Fibroblast of peridontal ligament (primary cell): ENCODE measurements around the gene HABP2.

ENCODE experiments used
- DNase-seq: peaks from one replicate; pipeline ENCODE4 v3.0.0-alpha.2; 2010; ENCODE audit errors: extremely low read depth

Gene HABP2

DNA sequence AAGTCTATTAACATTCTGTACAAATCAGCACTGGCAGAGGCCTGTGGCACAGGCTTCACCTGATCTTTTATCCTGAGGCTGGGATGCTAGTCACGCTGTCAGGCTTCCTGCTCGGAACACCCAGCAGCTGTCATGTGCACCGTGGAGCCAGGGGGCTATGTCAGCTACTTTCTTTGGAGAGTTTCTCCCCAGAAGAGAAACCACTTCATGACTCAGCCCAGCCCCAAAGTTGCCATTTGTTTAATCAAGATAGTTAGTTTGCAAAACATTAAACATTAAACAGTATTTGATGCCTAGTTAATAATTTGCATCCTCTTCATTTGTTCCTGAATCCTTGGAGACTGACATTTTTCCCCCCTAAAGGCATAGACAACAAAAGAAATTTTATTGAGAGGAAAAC is at the start of gene HABP2:
Gene HABP2, plus strand, starts transcription at position 353 of the 400 bp plus-strand sequence. CDS start 69 bp downstream, outside the sequence.
- no peak for DNase-seq

DNA sequence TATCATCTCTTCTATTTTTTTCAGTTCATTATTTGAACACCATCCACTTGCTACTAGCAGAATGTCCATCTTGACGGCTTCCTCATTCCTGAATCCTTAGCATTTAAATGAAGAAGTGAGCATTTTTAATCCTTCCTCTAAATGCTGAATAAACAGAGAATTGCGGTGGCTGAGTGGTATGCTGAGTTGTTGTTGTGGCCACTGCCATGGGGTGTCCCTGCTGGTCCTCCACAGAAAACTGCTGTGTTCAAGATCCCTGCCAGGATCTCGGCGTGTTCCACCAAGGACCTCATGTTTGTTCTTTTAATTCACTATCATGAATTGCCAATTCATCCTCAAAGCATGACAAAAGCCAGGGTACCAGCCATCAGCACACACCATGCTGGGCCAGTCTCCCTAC is 48.9 kb upstream of the HABP2 start:
- no peak for DNase-seq

DNA sequence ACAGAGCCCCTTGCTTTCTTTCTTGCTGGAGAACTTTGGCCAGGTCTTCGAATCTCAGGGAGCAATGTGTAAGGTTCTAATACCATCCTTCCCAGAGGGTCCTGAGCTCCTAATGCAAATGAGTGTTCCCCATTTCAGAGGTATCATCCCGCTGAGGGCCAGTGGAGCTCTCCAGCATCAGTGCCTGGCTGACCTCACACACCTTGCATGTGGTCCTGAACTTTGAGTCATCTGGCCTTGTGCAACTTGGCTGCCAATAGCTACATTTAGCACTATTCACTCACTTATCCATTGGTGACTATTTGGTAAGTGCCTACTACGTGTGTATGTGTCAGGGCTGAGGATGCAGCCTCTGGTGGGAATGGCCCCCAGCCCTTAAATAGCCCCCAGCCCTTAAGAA is 48.4 kb upstream of the HABP2 start:
- DNase-seq, result no peak

DNA sequence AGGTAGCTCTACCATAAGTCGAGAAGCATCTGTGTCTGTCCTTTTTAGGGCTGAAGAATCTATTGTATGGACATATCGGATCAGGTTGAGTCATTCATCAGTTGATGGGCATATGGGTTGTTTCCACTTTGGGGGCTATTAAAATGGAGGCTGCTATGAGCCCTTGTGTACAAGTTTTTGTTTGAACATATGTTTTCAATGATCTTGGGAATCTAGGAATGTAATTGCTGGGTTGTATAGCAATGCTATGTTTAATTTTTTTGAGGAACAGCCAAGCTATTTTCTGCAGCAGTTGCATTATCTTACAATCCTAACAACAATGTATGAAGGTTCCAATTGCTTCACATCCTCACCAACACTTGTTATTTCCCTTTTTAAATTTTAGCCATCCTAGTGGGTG is 46.4 kb upstream of the HABP2 start:
- DNase-seq, result no peak

DNA sequence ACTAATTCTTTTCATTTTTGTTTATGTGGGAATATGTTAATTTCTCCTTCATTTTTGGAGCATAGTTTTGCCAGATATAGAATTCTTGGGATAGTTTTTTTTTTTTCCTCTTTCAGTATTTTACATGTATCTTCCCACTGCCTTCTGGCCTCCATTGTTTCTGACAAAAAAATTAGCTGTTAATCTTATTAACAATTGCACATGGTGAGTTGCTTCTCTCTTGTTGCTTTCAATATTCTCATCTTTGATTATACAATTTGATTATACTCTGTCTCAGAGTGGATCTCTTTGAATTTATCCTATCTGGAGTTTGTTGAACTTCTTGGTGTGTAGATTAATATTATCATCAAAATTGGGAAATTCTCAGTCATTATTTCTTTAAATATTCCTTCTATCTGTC is 41.4 kb upstream of the HABP2 start:
- no peak for DNase-seq

DNA sequence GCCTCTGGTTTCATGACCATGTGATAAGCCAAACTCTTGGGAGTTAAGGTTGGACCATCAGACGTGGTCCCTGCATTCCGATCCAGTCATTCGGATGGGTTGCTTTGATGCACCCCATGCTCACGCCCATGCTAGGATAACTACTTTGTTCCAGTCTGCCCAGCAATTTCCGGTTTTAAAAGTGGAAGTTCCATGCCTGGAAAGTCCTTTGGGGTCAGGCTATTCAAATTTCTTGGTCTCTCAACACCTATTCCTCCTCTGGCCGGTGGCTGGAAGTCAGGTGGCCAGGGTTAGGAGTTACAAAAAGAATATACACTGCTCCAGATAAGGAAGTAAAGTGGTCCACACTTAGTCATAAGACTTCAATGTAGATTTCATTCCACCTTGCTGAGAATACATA is 37.7 kb upstream of the HABP2 start:
- no peak for DNase-seq

DNA sequence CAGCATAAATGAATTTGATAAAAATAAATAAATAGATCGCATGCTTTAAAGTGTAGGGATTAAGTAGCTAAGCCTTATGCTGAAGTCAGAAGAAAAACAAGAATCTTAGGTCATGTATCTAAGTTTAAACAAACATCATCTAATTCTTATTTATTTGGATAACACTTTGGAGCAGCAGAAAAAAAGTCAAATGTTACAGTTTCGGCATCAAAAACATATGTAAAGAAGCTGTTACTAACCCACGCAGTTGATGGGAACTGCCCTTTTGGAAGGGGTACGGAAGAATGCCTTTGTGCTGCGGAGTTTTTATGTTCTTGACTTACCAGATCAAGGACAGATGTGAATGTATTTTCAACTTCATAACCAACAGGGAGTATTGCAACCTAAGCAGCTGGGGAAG is 37.3 kb upstream of the HABP2 start:
- peak; percentile 27 for DNase-seq

DNA sequence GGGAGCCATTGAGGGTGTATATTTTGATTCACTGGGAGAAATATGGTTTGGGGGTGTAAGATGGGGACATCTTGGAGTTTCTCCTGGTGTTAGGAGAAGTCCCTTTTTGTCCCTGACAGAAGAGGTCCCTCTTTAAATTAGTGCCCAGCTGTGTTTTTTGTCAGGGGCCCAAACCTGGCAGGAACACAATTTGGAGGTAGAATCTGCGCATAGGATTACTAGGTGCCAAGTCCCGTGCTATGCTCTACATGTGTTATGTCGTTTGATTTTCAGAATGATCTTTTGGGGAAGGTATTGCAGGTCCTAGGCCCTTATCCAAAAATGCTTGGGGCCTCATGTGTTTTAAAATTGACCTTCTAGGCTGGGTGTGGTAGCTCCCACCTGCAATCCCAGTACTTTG is 36.8 kb upstream of the HABP2 start:
- DNase-seq, result no peak

DNA sequence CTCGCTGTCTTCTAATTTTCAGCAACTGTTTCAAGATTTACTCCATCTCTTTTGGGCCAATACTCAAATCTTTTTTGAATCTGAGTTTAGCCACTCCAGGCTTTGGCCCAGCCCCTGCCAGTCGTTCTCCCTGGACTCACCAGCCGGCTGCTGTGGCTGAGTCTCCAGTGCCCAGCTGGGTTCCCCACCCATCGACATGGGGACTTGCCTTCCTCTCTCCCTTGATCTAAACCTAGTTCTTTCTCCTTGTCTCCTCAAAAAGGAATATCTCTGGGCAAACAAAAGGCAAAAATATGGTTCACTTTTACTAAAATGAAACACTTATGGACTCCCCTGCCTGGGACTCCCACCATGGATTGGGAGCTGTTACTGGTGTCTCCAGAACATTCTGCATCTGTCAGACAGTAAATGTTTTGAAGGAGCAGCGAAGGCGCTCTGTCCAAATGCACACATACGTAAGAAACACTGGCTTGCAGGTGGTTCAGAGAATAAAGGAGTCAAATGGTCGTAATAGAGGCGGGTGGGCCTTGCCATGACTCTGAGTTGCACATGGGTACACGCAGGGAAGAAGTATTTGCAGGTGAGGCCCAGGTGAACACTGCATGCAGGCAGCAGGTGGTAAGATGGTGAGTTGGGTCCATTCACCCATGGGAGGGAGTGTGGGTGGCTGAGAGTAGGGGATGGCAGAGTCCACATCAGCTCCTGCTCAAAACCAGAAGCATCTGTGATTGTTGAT is 35.5 kb upstream of the HABP2 start:
- DNase-seq, result no peak

DNA sequence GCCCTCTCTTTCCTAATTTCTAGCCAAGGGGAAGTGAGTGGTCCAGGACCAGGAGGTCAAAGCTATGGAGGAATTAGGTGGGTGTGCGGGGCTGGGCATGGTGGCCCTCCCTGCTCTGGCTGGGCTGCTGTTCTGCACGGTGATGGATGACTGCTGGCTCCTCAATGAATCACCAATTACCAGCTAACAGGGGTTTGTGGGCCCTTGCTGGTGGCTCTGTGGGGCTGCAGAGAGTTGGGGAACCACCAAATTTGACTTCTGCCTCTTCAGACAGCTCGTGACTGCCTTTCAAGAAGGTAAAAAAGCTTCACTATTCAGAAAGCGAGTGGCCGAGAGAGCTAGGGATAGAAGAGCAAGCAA is 35.0 kb upstream of the HABP2 start:
- DNase-seq, result no peak

DNA sequence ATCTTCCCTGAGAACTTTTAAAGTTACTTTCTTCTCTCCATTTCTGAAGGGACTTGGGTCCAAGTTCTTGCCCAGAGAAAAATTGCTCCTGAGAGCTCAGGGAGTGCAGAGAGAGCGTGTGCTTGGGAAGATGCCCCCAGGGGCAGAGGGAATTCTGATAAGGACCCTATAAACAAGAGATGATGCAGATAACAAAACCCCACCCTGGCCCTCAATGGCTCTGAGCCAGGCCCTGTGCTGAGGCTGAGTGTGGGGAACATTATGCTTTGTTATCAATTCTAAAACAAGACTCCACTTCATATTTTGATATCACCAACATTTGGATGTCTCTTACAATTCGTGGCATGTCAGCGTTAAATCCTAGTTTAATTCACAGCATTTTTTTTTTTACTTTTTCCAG is 34.4 kb upstream of the HABP2 start:
- no peak for DNase-seq

DNA sequence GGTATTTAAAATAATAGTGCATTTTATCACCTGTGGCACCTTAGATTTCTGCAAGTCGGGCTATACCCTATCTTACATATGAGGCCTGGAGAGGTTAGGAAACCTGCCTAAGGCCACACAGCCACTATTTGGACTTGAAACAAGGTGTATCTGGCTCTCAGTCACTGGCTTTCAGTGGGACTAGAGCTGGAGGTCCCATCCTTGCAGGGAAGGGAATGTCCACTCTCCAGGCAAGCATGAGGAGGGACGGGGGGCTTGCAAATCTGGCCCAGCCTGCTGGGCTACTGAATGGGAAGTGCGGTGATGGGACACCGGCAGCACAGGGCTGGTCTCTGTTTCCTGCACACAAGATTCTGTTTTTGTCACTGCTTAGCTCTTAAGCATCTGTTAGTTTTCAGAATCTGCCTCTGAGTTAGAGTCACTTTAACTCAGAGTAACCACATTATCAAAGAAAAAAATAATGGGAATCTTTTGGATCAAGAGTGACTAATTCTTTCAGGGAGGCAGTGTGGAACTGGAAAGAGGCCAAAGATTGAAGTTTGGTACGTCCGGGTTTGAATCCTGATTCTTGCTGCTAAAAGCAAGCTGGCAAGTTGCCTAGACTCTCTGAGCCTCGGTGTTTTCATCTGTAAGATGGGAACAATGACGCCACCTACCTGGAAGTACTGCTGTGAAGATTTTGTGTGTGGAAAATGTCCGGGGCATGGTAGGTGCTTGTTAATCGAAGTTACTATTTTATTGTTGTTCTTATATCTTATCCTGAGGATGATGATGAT is 33.8 kb upstream of the HABP2 start:
- no peak for DNase-seq

DNA sequence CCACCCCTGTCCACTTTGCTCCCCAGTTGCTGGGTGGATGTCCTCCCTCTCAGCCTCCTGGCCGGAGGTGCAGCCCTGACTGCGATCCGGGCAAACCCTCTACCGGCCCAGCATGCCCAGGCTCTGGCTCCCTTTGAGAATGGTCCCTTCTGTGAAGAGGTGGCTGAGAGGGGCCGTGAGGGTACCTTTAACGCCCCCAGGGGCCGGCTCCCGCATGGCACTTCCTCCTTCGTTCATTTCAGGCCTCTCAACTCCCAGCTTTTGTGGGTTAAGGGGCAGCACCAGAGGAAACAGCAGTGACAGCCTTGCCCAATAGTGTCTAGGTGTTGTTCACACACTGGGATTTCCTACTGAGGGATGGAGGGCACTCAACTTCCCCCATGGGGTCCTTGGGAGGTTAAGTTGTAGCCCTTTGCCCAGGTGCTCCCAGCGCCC is 33.2 kb upstream of the HABP2 start:
- no peak for DNase-seq

DNA sequence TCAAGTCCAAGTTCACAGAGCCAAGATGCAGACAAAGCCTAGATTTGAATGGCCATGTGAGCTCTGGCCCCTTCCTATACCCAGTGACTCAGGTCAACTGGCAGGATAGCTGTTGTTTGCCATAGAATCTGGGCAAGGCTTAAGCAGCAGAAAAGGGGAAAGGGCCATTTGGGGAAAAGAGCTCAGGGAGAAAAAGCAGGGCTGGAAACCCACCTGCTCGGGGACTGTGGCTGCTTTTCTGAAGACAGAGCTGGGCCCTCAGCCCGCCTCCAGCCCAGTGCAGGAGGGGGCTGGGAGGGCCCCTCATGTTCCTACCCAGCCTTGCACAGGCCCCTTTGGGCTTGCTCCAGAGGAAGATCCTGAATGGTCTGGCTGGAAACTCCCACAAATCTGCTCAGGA is 32.6 kb upstream of the HABP2 start:
- no peak for DNase-seq

DNA sequence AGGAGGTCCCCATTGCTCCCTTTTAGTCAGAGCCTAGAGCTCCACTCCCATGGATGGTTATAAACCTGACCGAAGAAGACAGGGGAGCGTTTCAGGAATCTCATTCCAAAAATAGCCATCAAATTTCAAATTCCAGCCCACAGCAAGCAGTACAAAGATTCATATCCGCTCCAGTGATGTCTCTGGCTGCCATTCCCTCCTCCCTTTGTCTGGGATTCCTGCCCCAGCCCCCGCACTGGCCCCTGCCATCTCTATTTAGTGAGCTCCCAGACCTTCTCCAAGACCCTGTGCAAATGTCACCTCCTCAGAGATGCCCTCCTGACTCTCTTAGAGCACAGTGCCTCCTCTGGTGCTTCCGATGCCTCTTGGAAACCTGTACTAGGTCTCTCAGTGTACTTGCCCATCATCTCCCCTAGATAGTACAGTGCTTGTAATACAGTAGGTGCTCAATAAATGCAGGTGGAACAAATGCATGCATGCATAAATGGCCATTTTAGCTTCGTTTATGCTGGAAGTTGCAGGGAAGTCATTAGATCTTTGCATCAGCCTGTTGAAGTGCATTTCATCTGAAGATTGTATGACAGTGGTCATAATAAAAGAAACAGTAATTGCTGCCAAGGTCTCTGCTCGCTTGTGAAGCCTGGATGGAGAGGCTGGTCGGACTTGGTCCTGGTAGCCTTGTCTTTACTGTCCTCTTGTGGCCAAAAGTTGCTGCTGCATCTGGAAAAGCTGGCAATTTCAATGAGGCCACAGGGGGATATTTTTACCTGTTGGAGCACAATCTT is 32.0 kb upstream of the HABP2 start:
- peak; percentile 80 for DNase-seq

DNA sequence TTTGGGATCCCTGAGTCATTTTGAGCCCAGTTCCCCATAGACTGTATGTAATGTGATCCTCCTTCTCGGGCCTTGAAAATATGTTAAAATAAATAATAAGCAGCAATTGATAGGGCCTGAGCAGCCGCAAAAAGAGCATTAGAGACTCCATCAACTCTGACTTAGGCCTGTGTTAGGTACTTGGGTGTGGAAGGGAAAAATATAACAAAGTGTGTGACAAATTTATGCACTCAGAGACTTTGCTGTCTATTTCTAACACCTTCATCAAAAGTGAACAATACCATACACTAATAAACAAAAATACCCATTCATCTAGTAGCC is 31.4 kb upstream of the HABP2 start:
- no peak for DNase-seq

DNA sequence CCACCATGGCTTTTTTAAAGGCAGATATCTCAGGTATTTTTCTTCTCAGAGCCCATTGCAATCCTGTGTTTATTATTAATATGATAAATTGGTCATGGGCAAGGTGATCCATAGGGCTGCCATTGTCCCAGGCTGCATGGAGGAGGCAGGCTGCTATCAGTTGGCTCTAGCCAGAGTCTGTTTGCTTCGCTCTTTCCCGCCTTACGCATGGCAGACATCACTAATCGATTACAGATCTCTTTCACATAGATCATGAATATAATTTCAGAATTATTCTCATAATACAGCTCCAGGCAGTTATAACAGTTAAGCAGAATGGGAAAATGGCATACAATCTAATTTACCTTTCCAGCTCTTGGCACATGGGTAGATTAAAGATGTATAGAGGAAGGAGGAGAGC is 30.4 kb upstream of the HABP2 start:
- DNase-seq, result no peak

DNA sequence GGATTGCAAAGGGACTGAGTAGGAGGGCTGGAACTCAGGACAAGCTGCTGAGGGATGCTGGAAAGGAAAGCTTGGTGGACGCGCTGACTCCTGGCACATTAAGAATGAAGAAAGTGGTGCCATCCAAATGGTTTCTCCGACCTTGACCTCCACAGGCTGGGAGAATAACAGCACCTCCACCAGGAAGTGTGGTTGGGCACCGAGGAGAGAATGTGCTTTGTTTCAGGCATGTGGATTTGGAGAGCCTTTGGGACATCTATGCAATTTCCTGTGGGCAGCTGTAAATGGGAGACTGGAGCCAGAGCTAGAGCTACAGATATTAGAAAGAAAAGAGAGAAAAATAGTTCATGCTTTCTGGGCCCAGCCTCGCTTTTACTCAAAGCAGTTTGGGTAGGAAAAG is 29.8 kb upstream of the HABP2 start:
- DNase-seq, result no peak

DNA sequence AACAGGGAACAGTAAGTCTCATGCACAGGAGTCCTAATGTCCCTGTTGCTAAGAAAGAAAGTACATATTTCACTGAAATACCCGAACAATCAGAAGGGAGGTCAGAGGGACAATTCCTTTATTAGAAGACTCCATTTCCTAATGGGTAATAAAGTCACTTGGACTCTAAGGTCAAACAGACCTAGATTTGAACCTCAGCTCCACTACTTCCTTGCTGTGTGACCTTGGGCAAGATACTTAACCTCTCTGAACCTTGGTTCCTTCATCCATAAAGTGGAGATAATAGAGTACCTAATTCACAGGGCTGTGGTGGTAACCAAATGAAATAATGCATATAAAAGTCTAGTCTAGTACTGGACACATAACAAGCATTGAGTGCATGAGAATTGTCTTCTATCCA is 29.2 kb upstream of the HABP2 start:
- DNase-seq, result no peak

DNA sequence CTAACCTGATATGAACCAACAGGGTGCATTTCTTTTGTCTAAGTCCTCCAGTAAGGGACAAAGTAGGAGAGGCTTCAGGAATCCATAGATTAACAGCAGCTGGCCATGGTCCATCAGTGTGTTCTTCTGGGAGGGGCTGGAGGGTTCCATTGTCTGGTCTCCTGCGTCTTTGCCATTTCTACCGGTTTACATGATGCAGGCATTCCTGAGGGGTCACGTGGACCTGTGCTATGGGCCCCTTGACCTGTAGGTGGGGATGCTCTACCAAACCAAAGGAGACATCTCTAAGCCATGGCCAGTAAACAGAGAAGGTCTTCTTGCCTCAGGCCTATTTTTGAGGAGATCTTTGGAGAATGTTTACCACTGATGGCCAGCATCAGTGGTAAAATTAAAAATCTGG is 28.7 kb upstream of the HABP2 start:
- DNase-seq, result no peak

DNA sequence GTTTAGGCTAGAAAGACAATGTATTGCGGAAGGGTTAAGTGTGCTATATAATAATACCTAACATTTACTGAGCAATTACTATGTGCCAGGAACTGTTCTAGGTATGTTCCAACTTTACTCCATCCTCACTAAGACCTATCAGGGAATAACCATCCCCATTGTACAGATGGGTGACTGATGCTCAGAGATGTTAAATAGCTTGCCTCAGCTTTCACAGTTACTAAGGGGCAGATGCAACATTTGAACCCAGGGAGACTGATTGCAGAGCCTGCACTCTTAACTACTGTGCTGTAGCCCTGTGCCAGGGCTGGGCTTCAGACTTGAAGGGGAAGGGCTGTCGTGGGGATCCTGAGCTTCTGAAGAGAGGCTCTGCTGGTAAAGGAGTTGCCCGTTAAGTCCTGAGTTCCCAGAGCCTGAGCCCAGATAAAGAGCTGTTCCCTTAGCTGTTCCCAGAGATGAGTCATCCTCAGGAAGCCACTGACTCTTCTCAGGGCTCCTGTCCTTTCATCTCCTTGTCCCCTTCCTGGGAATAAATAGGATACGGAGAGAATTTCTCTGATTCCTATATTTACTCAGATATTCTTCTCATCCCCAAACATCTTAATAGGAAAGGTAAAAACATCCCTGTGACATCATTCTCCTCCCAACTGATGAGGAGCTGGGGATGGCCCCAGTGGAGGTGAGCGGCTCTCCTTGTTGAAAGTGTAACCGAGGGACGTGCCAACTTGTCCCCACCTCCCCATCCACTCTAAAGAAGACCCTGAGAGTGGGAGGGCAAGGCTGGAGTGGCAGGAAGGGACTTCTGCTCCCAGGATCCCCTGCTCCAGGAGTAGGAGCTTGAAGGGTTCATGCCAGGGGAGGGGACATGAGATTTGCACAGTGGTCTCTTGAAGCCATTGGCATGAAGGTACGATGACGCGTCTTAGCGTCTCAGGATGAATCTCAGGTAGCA is 28.0 kb upstream of the HABP2 start:
- no peak for DNase-seq

DNA sequence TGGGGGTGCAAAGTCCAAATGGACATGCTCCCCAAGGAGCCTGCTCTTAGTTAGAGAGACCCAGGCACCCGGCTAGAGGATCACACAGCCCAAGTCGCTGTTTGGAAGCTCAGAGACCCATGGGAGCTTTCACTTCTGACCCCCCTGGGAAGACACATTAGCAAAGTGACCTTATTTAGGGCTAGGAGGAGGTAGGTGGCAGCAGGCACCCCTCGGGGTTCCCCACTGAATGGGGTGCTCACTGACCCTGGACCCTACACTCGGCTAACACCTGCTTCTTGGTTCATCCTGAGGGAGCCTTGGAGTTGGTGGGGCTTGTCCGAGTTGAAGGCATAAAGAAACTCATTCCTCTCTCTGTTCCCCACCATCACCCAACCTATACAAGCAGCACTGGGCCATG is 27.1 kb upstream of the HABP2 start:
- DNase-seq, result no peak
